GM11168 (cell line): ENCODE data around the gene FAT1.

Experiments
- in situ Hi-C: fragments of 300-500 bp; cut with MboI; formaldehyde crosslinking; loops from one replicate; pipeline ENCODE4 v1.12.0; 2022; ENCODE audit warnings: low sequenced_read_pairs; ENCODE audit not compliant: unreplicated experiment

The FAT1 gene

GRCh38 chr4:186726426-186727168, 2.9 kb upstream of the FAT1 start:
- in situ Hi-C loops, result no loop called here

DNA sequence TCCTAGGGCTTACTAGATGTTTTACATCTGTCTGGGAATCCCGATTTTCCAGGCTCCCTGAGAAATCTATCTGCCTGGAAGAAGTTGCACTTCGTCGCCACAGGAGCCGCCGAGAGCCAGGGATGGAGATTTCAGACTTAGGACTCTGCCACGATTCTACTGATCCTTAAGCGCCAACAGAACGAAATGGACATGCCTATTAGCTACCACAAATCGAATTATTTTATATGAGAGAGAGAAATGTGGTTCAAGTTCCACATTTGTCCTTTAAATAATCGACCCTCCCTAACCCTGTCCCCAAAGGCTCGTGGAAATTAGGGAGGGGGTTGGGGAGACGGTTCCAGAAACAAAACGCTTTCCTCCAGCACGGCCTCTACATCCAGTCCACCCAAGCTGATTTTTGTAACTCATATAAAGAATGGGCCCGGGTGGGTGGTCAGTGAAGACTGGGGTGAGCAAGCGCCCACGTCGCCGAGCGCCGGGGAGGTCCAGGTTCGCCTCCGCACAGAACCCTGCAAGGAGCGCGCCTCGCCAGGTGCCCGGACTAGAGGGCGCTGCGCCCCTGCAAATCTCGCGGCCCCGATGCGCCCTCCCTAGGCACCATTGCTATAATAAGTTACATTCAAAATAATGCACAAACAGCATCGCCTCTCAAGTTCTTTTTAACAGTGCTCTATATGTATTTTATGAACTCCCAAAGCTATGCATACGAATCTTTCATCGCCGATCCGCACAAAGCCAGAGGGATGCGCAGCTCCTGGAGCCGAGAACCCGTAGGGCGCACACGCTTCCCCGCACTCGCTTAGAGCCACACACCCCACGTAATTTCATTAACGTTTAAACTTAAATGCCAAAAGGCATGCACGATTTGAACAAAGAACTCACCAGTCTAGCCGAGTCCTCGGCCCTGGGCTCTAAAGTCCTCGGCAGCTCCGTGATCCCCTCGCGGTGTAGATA, 2.1 kb upstream of the FAT1 start:
- in situ Hi-C loops, result no loop called here

- in situ Hi-C loops, result no loop called here
Measured at GRCh38 chr4:186724864-186725468, 1.3 kb upstream of the FAT1 start.

- in situ Hi-C loops, result no loop called here
Measured at GRCh38 chr4:186724058-186724863, 605 bp upstream of the FAT1 start.

DNA sequence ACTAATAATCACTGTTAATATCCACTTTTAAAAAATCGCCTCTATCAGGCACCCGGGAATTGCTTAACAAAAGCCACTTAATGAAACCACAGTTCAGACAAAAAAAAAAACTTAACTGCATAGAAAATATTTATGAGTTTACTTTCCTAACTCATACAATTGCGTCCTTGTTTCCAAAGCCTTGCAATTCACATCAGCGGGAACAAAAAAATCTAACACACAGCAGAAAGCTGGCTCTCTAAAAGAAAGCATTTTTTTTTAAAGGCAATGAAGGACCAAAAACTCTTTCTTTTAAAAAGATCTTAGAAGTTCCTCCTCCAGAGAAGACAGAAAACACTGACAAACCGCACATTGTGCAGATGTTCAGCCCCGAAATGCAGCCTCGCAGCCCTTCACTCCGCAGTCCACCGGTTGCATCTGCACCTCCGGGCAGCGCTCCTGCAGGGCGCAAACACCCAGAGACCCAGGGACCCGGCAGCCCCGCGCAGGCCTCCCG, 812 bp downstream of the FAT1 start:
- in situ Hi-C loops, result no loop called here

GRCh38 chr4:186719925-186720694, 3.5 kb downstream of the FAT1 start:
- in situ Hi-C loops, result no loop called here

GRCh38 chr4:186717556-186717955, 6.1 kb downstream of the FAT1 start:
- in situ Hi-C loops, result no loop called here

DNA sequence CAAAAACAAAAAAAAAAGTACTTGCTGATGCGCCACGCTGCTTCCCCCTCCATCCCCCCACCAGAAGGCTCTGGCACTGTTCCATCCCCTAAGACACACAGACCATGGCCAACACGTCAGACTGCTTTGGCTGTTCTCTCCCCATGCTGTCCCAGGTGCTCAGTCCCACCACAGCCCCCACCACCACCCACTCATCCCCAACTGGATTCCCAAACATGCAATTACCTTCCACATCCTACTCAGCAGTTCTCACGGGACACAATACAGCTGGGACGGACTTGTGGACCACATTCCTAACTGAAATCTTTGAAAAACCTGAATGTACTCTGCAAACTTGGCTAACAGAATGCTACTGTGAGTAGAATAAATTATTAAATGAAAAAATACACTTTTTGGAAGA, 8.6 kb downstream of the FAT1 start:
- in situ Hi-C loops, result no loop called here

DNA sequence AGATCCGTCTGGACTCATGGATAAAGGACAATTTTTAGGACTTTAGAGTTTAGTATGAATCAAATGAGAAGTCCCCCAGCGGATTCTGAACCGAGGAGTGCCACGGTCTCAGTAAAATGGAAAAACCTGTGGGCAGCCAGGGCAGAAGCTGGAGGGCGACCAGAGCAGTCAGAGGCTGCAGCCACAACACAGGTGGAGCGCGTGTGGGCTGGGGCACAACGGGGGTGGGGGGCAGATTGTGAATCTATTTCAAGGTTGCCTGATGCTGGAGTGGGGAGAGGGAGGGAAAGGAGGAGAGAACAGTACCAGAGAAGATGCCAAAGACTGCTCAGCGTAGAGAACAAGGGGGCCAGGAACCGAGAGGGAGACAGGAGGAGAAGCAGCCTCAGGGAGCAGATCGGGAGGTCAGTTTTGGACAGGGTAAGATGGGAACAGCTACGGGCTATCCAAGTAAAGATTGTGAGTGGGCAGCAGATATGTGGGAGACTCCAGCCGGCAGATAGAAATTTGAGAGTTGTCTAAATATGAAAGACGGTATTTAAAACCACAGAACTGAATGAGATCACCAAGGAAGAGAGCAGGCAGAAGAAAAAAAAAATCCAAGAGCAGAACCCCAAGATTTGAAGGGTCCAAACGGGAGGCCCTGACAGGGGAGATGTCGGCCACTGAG, 9.5 kb downstream of the FAT1 start:
- in situ Hi-C loops, result no loop called here

GRCh38 chr4:186712690-186713089, 11.0 kb downstream of the FAT1 start:
- in situ Hi-C loops, result no loop called here

- in situ Hi-C loops, result no loop called here
Measured at GRCh38 chr4:186710521-186711119, 13.0 kb downstream of the FAT1 start.

- in situ Hi-C loops, result no loop called here
Measured at GRCh38 chr4:186709517-186709916, 14.1 kb downstream of the FAT1 start.

DNA sequence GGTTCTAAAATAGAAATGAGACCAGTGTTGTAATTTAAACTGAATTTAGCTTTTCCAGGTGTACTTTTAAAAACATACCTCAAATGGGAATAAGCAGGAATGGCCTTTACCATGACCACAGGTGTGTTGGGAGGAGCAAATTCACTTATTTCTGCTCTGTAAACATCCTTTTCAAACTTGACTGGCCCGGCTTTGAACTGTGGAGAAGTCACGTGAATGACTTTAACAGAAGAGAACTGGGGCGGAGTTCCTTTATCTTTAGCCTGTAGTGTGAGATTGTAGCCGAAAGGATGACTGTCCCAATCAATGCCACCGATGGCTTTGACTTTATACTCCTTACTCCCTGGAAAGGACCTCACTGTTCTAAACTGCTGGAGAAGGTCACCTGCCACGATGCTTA, 15.1 kb downstream of the FAT1 start:
- in situ Hi-C loops, result no loop called here

- in situ Hi-C loops, result no loop called here
Measured at GRCh38 chr4:186707996-186708395, 15.7 kb downstream of the FAT1 start.

DNA sequence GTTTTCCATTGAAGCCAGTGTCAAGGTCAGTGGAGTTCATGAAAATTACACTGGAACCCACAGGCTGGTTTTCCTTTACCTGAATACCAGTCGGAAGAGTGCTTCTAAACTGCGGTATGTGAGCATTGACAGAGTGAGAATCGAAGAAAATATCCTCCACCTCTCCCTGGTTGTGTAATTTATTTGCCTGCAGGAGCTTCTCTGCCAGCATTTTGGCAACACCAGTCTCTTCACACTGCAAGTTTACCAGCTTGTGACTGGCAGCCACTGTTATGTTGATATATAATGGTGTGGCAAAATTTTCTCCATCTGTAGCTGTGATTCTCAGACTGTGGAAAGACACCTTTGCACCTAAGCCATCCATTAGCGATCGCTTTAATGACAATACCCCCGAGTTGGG, 16.1 kb downstream of the FAT1 start:
- in situ Hi-C loops, result no loop called here

- in situ Hi-C loops, result no loop called here
Measured at GRCh38 chr4:186704057-186704456, 19.6 kb downstream of the FAT1 start.

DNA sequence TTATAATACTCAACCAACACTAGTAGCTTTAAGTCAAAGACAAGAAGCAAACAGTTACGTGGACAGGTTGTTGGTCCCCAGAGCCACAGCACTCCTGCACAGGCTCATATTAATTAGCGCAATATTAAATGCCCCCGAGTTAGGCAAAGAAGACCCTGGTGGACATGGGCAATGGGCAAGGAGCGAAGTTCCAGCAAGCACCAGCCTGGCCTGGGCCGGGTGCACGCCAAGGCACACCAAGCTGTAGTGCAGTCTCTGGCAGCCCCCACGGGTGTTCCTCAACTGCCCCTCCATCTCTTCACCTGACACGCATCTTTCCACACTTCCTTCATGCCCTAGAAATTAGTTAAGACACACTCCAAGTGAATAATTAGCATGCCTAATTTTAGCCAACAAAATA, 20.1 kb downstream of the FAT1 start:
- in situ Hi-C loops, result no loop called here

GRCh38 chr4:186702940-186703339, 20.7 kb downstream of the FAT1 start:
- in situ Hi-C loops, result no loop called here
